Keratinocyte (primary cell): Measurements from ENCODE around the gene SLC9A7. TPM values are rescaled to one million over a fixed set of nuclear protein-coding genes. Genes with fewer than 3 reads are reported as not detected.
A peak's percentile ranks its signal among the peaks of the same experiment; 100 is the strongest.

Experiments used
- DNase-seq: peaks from one replicate; pipeline ENCODE4 v3.0.0-alpha.2; 2011; ENCODE audit warnings: low read depth, missing footprints, low spot score
- FAIRE-seq: peaks from 2 replicates; lab custom pipeline; 2011; peaks lifted over from hg19 to GRCh38; lab: Jason Lieb, UNC
- H2AFZ ChIP-seq: 2 replicates; pipeline ENCODE4 v1.6.0; 2012; ENCODE audit warnings: low read length, control low read depth, inconsistent platforms; ENCODE audit not compliant: control insufficient read depth
- H3K27ac ChIP-seq: 2 replicates; pipeline ENCODE4 v1.5.1; 2011; ENCODE audit warnings: low read length; ENCODE audit not compliant: control insufficient read depth, insufficient read depth
- H3K27me3 ChIP-seq: 3 replicates; pipeline ENCODE4 v1.6.0; 2011; ENCODE audit warnings: low read length; ENCODE audit not compliant: control insufficient read depth, insufficient read depth; ENCODE audit errors: extremely low read depth
- H3K36me3 ChIP-seq, 2 experiments: 2 replicates in 1 of 2; 3 replicates in 1 of 2; pipeline ENCODE4 v1.5.1; 2011; ENCODE audit warnings: low read length in 2 of 2, mild to moderate bottlenecking in 1 of 2; ENCODE audit not compliant: control insufficient read depth in 2 of 2, insufficient read depth in 2 of 2; ENCODE audit errors: extremely low read depth in 1 of 2
- H3K4me1 ChIP-seq: 3 replicates; pipeline ENCODE4 v1.5.1; 2011; ENCODE audit warnings: low read length; ENCODE audit not compliant: control insufficient read depth, insufficient read depth; ENCODE audit errors: extremely low read depth
- H3K4me2 ChIP-seq: 3 replicates; pipeline ENCODE4 v1.6.0; 2011; ENCODE audit warnings: low read depth, low read length; ENCODE audit not compliant: control insufficient read depth, insufficient read depth; ENCODE audit errors: extremely low read depth
- H3K4me3 ChIP-seq, 3 experiments: fragments of 200-600 bp in 1 of 3; sonication (generic) in 1 of 3; 2 replicates in 2 of 3; 3 replicates in 1 of 3; pipeline ENCODE4 v1.5.1; 2011 to 2016; ENCODE audit warnings: low read length in 3 of 3, mild to moderate bottlenecking in 3 of 3, control low read depth in 2 of 3, inconsistent platforms in 1 of 3, low read depth in 1 of 3, mixed read lengths in 1 of 3, mixed run types in 1 of 3, moderate library complexity in 1 of 3; ENCODE audit not compliant: control insufficient read depth in 2 of 3, insufficient read depth in 2 of 3; ENCODE audit errors: extremely low read depth in 1 of 3
- H3K79me2 ChIP-seq: 2 replicates; pipeline ENCODE4 v1.6.0; 2012; ENCODE audit warnings: low read length; ENCODE audit not compliant: control insufficient read depth, insufficient read depth
- H3K9ac ChIP-seq: 3 replicates; pipeline ENCODE4 v1.6.0; 2011; ENCODE audit warnings: low read length; ENCODE audit not compliant: control insufficient read depth, insufficient read depth; ENCODE audit errors: extremely low read depth
- H3K9me1 ChIP-seq: 3 replicates; pipeline ENCODE4 v1.6.0; 2011; ENCODE audit warnings: low read length; ENCODE audit not compliant: control insufficient read depth, insufficient read depth; ENCODE audit errors: extremely low read depth
- H3K9me3 ChIP-seq: 2 replicates; pipeline ENCODE4 v1.5.1; 2012; ENCODE audit warnings: low read depth, low read length; ENCODE audit not compliant: control insufficient read depth
- H4K20me1 ChIP-seq: 3 replicates; pipeline ENCODE4 v1.6.0; 2011; ENCODE audit warnings: low read length; ENCODE audit not compliant: control insufficient read depth, insufficient read depth; ENCODE audit errors: extremely low read depth
- EZH2 ChIP-seq: IDR thresholded peaks from one replicate; pipeline ENCODE4 v1.6.1; 2012; ENCODE audit warnings: inconsistent platforms, mild to moderate bottlenecking, low read length, moderate library complexity
- dilution Hi-C: fragments of 300-500 bp; cut with MboI; formaldehyde crosslinking; loops from one replicate; pipeline ENCODE4 v1.7.0; 2020; ENCODE audit warnings: low sequenced_read_pairs; ENCODE audit not compliant: extremely low pct_ligation_motif_present
- polyA plus RNA-seq, 5 experiments: library from polyadenylated mRNA; depleted of rRNA in 3 of 5; stranded (reverse) in 3 of 5; stranded (forward) in 1 of 5; unstranded in 1 of 5; fragments of >200 nt; gene quantifications; 1 replicate in 1 of 5; 2 replicates in 3 of 5; 3 replicates in 1 of 5; pipeline versions ENCODE4 v1.2.1 to v1.2.3, GENCODE V29; 2011 to 2012; ENCODE audit warnings: missing spikeins in 2 of 5, low read depth in 1 of 5, low replicate concordance in 1 of 5
- TF ChIP-seq, protein P1 (sequence below), 3 experiments: IDR thresholded peaks in 1 of 3; conservative IDR thresholded peaks in 1 of 3; optimal IDR thresholded peaks in 1 of 3; 2 replicates in 2 of 3; 3 replicates in 1 of 3; pipeline versions ENCODE3 to v1.5.1; 2011; ENCODE audit warnings: low read length in 3 of 3, mild to moderate bottlenecking in 3 of 3, moderate library complexity in 2 of 3, control low read depth in 1 of 3, inconsistent platforms in 1 of 3; ENCODE audit not compliant: insufficient read depth in 2 of 3; ENCODE audit errors: extremely low read depth in 1 of 3

Gene SLC9A7
- polyA plus RNA-seq, 1 donor (not counting 4 experiments of a cell fraction or from before 2014, with no cell fraction given): 8.1 TPM

GRCh38 chrX:46572340-46572936 lies 186.5 kb downstream of the SLC9A7 start:
- Histone ChIP-seq H3K9ac (no peak overlapping the region), H3K4me3 (no peak overlapping the region), H2AFZ (no peak overlapping the region), H3K36me3 (no peaks in the 10 kb centered on the region), H3K79me2 (no peaks in the 10 kb centered on the region), H3K27me3 (no peaks in the 10 kb centered on the region), H3K27ac (no peak overlapping the region), H3K4me2 (no peak overlapping the region), H4K20me1 (no peaks in the 10 kb centered on the region), H3K9me1 (no peaks in the 10 kb centered on the region), H3K4me1 (peaks cover 7% of the 10 kb centered on the region), H3K9me3 (no peaks in the 10 kb centered on the region)
- FAIRE-seq: no peak
- no peak for TF ChIP-seq EZH2
- TF ChIP-seq, protein P1, sequence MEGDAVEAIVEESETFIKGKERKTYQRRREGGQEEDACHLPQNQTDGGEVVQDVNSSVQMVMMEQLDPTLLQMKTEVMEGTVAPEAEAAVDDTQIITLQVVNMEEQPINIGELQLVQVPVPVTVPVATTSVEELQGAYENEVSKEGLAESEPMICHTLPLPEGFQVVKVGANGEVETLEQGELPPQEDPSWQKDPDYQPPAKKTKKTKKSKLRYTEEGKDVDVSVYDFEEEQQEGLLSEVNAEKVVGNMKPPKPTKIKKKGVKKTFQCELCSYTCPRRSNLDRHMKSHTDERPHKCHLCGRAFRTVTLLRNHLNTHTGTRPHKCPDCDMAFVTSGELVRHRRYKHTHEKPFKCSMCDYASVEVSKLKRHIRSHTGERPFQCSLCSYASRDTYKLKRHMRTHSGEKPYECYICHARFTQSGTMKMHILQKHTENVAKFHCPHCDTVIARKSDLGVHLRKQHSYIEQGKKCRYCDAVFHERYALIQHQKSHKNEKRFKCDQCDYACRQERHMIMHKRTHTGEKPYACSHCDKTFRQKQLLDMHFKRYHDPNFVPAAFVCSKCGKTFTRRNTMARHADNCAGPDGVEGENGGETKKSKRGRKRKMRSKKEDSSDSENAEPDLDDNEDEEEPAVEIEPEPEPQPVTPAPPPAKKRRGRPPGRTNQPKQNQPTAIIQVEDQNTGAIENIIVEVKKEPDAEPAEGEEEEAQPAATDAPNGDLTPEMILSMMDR (optimal IDR thresholded peaks at IDR 0.05 in 1 of 3, IDR thresholded peaks at IDR 0.05 in 1 of 3, conservative IDR thresholded peaks at IDR 0.05 in 1 of 3; ENCODE audit: extremely low read depth in 1 of 3, insufficient read depth in 2 of 3, low read length in 3 of 3): peak in 1 of 3 experiments; percentile 11
- DNase-seq: no peak
- dilution Hi-C loops: no loop called here

DNA sequence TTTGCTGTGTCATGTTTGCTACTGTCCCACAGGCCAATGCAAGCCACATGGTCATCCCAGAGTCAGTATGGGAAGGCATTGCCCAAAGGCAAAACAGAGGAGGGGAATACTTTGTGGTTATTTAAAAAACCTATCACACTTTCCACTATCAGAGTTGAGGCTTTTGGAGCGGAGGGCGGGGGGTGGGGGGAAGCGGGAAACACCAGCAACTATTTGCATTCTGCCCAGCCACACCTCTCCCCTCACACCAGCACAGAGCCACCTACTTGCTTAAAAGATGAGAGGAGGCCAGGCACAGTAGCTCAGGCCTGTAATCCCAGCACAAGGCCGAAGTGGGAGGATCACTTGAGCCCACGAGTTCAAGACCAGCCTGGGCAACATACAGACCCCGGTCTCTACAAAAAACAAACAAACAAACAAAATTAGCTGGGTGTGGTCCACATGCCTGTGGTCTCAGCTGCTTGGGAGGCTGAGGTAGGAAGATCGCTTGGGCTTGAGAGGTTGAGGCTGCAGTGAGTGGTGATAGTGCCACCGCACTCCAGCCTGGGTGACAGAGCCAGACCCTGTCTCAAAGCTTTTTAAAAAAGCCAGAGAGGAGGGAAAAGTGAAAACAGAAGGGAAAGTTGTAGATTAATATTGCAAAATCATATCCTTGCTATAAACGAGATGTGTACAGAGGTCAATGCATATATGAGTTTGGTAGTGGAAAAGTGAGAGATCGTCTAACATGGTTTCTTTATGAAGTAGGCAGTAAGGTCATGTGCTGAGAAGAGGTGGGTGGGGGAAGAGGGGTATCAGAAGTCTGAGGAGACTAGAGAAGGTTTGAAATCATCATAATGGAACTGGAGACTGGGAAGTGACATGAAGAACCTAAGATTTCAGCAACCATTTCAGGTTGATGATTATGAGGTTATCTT lies 187.2 kb downstream of the SLC9A7 start:
- Histone ChIP-seq H3K9me1 (no peaks in the 10 kb centered on the region), H3K4me1 (peaks cover 7% of the 10 kb centered on the region), H4K20me1 (no peaks in the 10 kb centered on the region), H3K9me3 (no peaks in the 10 kb centered on the region), H3K79me2 (no peaks in the 10 kb centered on the region), H3K27ac (no peak overlapping the region), H3K9ac (no peak overlapping the region), H2AFZ (no peak overlapping the region), H3K4me3 (no peak overlapping the region), H3K36me3 (no peaks in the 10 kb centered on the region), H3K27me3 (no peaks in the 10 kb centered on the region), H3K4me2 (no peak overlapping the region)
- FAIRE-seq (no peak), DNase-seq (no peak)
- dilution Hi-C loops: no loop called here
- no peak for TF ChIP-seq EZH2
- TF ChIP-seq, protein P1 (optimal IDR thresholded peaks at IDR 0.05 in 1 of 3, IDR thresholded peaks at IDR 0.05 in 1 of 3, conservative IDR thresholded peaks at IDR 0.05 in 1 of 3; ENCODE audit: extremely low read depth in 1 of 3, insufficient read depth in 2 of 3, low read length in 3 of 3): no peak
